Endothelial cell (in vitro differentiated cells): ENCODE data around the gene ZNF565. TPM values are rescaled to one million over a fixed set of nuclear protein-coding genes. Genes with fewer than 3 reads are reported as not detected.
"Not testable (repeated sequence)": the region's sequence is repeated elsewhere in the genome, so short reads cannot be mapped to it uniquely, and the experiment has no call there.

Experiments
- DNase-seq: peaks from one replicate; pipeline ENCODE4 v3.0.0; 2021; ENCODE audit warnings: low spot score
- H3K27ac Mint-ChIP-seq: one replicate; pipeline ENCODE4 v1.8.0; 2021; ENCODE audit warnings: mixed read lengths, inconsistent platforms; ENCODE audit not compliant: unreplicated experiment
- H3K27me3 Mint-ChIP-seq: one replicate; pipeline ENCODE4 v1.8.0; 2021; ENCODE audit warnings: mild to moderate bottlenecking, moderate library complexity, mixed read lengths, inconsistent platforms; ENCODE audit not compliant: unreplicated experiment
- H3K36me3 Mint-ChIP-seq: one replicate; pipeline ENCODE4 v1.8.0; 2021; ENCODE audit warnings: mild to moderate bottlenecking, low read depth, mixed read lengths, inconsistent platforms; ENCODE audit not compliant: unreplicated experiment
- H3K4me1 Mint-ChIP-seq: one replicate; pipeline ENCODE4 v1.8.0; 2021; ENCODE audit warnings: mild to moderate bottlenecking, mixed read lengths, inconsistent platforms; ENCODE audit not compliant: unreplicated experiment
- H3K4me3 Mint-ChIP-seq: one replicate; pipeline ENCODE4 v1.8.0; 2021; ENCODE audit warnings: mild to moderate bottlenecking, mixed read lengths, inconsistent platforms; ENCODE audit not compliant: unreplicated experiment
- H3K9me3 Mint-ChIP-seq: one replicate; pipeline ENCODE4 v1.8.0; 2021; ENCODE audit warnings: mixed read lengths, inconsistent platforms; ENCODE audit not compliant: unreplicated experiment
- CTCF ChIP-seq: fragments of 200-600 bp; sonication (generic); IDR thresholded peaks from one replicate; pipeline ENCODE4 v1.5.0; 2021; ENCODE audit warnings: antibody characterized with exemption; ENCODE audit not compliant: unreplicated experiment
- total RNA-seq: library from RNA; stranded (reverse); fragmentation: NEBNext Ultra II Directional; extraction: Animal tissue kit (Norgen Biotek cat#: 25700); gene quantifications from one replicate; pipeline ENCODE4 v1.2.1, GENCODE V29; 2021; ENCODE audit not compliant: unreplicated experiment

The ZNF565 gene
- total RNA-seq, 1 donor from 2014 or later: 3.7 TPM

GRCh38 chr19:36136964-36137686, 77.3 kb downstream of the ZNF565 start:
- H3K4me3 Mint-ChIP-seq: no peak overlapping the region
- peaks cover 17% of the 10 kb centered on the region for H3K27me3 Mint-ChIP-seq
- H3K9me3 Mint-ChIP-seq: no peaks in the 10 kb centered on the region
- TF ChIP-seq CTCF: no peak
- H3K36me3 Mint-ChIP-seq: peaks cover 11% of the 10 kb centered on the region
- H3K4me1 Mint-ChIP-seq: peaks cover 16% of the 10 kb centered on the region
- H3K27ac Mint-ChIP-seq: no peak overlapping the region
- no peak for DNase-seq

GRCh38 chr19:36134867-36135266, 79.6 kb downstream of the ZNF565 start:
- DNase-seq, H3K4me3 Mint-ChIP-seq, H3K9me3 Mint-ChIP-seq, H3K27me3 Mint-ChIP-seq, H3K4me1 Mint-ChIP-seq, H3K27ac Mint-ChIP-seq, H3K36me3 Mint-ChIP-seq: not testable (repeated sequence)

Other genes starting within 250 kb of the ZNF565 start
- 14.3 TPM for gene SDHAF1, start 219.5 kb downstream of the ZNF565 start, total RNA-seq
- gene SYNE4, start 205.9 kb downstream of the ZNF565 start, total RNA-seq: 4.5 TPM
- 27.3 TPM for gene ALKBH6, start 200.5 kb downstream of the ZNF565 start, total RNA-seq
- gene CLIP3, start 181.8 kb downstream of the ZNF565 start, total RNA-seq: 94.8 TPM
- gene THAP8, start 160.4 kb downstream of the ZNF565 start, total RNA-seq: 6.7 TPM
- 8.5 TPM for gene WDR62, start 159.8 kb downstream of the ZNF565 start, total RNA-seq
- gene OVOL3, start 103.5 kb downstream of the ZNF565 start, total RNA-seq: not detected
- 66.4 TPM for gene POLR2I, start 99.8 kb downstream of the ZNF565 start, total RNA-seq
- 206 TPM for gene TBCB, start 99.2 kb downstream of the ZNF565 start, total RNA-seq
- gene CAPNS1, start 74.6 kb downstream of the ZNF565 start, total RNA-seq: 901 TPM
- 5.2 TPM for gene COX7A1, start 62.2 kb downstream of the ZNF565 start, total RNA-seq
- 45.5 TPM for gene ZNF146, start 441 bp upstream of the ZNF565 start, total RNA-seq
- gene ZFP14, start 164.5 kb upstream of the ZNF565 start, total RNA-seq: 13.9 TPM
- gene ZFP82, start 204.0 kb upstream of the ZNF565 start, total RNA-seq: 11.5 TPM